ENCODE data around the gene AK2. TPM values are rescaled to one million over a fixed set of nuclear protein-coding genes. Genes with fewer than 3 reads are reported as not detected.

Gene AK2
- total and polyA plus RNA-seq, 2 donors (not counting 3 experiments of a cell fraction or from before 2014, with no cell fraction given), result 107 to 134 TPM

- H3K4me3 ChIP-seq (replicated peaks in 1 of 3; ENCODE audit: insufficient read depth in 1 of 3, low read depth in 1 of 3, low read length in 3 of 3), result no peak overlapping the region
- ChIA-PET CTCF (interaction anchor here (0.6 to 2.2 kb wide), 4 partner anchors 9 to 68 kb away, joined by 3 to 16 read pairs (median 4); no protein-coding TSS in a partner anchor), POLR2A (no interaction called here)
- no peak overlapping the region for H2AFZ ChIP-seq (ENCODE audit: low read depth, low read length)
- FAIRE-seq, result no peak
- DNase-seq (ENCODE audit: low read depth, low spot score), result no peak
- BruUV-seq (replicated peaks), result no TSS peak
- dilution Hi-C loops (cut with MboI; ENCODE audit: extremely low pct_ligation_motif_present, low sequenced_read_pairs), result loop anchor here (10.0 kb wide), 1 partner anchor 56 kb away; no protein-coding TSS in a partner anchor
- no peaks in the 10 kb centered on the region for H4K20me1 ChIP-seq (replicated peaks; ENCODE audit: control insufficient read depth, extremely low read depth, insufficient read depth, low read length)
- peaks cover 69% of the 10 kb centered on the region for H3K4me1 ChIP-seq (ENCODE audit: control insufficient read depth, extremely low read depth, insufficient read depth, low read length)
- no peaks in the 10 kb centered on the region for H3K79me2 ChIP-seq (ENCODE audit: control insufficient read depth, insufficient read depth, low read length)
- H3K4me2 ChIP-seq (ENCODE audit: insufficient read depth, low read length), result no peak overlapping the region
- TF ChIP-seq CTCF (IDR thresholded peaks at IDR 0.05; ENCODE audit: extremely low read depth in 1 of 2, insufficient read depth in 1 of 2, low read depth in 1 of 2, low read length in 2 of 2) (peak in 1 of 2 donors; percentile 19), GATA2 (IDR thresholded peaks at IDR 0.05; ENCODE audit: insufficient read depth, insufficient read length, low read depth, low read length) (no peak)
- intact Hi-C loops (cut with micrococcal nuclease), result no loop called here
- no peak overlapping the region for H3K9ac ChIP-seq (replicated peaks; ENCODE audit: extremely low read depth, insufficient read depth, low read length)
- H3K27me3 ChIP-seq (ENCODE audit: control insufficient read depth in 2 of 2, insufficient read depth in 2 of 2, low read length in 2 of 2), result no peaks in the 10 kb centered on the region
- no peaks in the 10 kb centered on the region for H3K9me3 ChIP-seq (replicated peaks; ENCODE audit: control insufficient read depth, insufficient read depth, low read length)
- H3K9me1 ChIP-seq (replicated peaks; ENCODE audit: control insufficient read depth, extremely low read depth, insufficient read depth, low read length), result no peaks in the 10 kb centered on the region
- H3K27ac ChIP-seq (ENCODE audit: insufficient read depth, low read depth, low read length), result no peak overlapping the region
- no peaks in the 10 kb centered on the region for H3K36me3 ChIP-seq (ENCODE audit: control insufficient read depth in 2 of 2, extremely low read depth in 1 of 2, insufficient read depth in 2 of 2, low read length in 2 of 2)
These were observed 35.4 kb downstream of the AK2 start for GRCh38 chr1:33001282-33001681.

GRCh38 chr1:33000427-33001026 is 36.2 kb downstream of the AK2 start:
- no peaks in the 10 kb centered on the region for H3K9me1 ChIP-seq (replicated peaks; ENCODE audit: control insufficient read depth, extremely low read depth, insufficient read depth, low read length)
- dilution Hi-C loops (cut with MboI; ENCODE audit: extremely low pct_ligation_motif_present, low sequenced_read_pairs) (loop anchor here (10.0 kb wide), 1 partner anchor 56 kb away; no protein-coding TSS in a partner anchor), intact Hi-C loops (cut with micrococcal nuclease) (no loop called here)
- H3K79me2 ChIP-seq (ENCODE audit: control insufficient read depth, insufficient read depth, low read length), result no peaks in the 10 kb centered on the region
- DNase-seq (ENCODE audit: low read depth, low spot score), result peak; percentile 29
- no peak for FAIRE-seq
- no peak overlapping the region for H3K4me3 ChIP-seq (replicated peaks in 1 of 3; ENCODE audit: insufficient read depth in 1 of 3, low read depth in 1 of 3, low read length in 3 of 3)
- ChIA-PET POLR2A (interaction anchor here (0.6 kb wide), 1 partner anchor 37 kb away, joined by 4 read pairs; no protein-coding TSS in a partner anchor), CTCF (interaction anchor here (0.6 to 2.2 kb wide), 5 partner anchors 8 to 67 kb away, joined by 3 to 16 read pairs (median 4); no protein-coding TSS in a partner anchor)
- H3K27me3 ChIP-seq (ENCODE audit: control insufficient read depth in 2 of 2, insufficient read depth in 2 of 2, low read length in 2 of 2), result no peaks in the 10 kb centered on the region
- no peaks in the 10 kb centered on the region for H3K36me3 ChIP-seq (ENCODE audit: control insufficient read depth in 2 of 2, extremely low read depth in 1 of 2, insufficient read depth in 2 of 2, low read length in 2 of 2)
- no peaks in the 10 kb centered on the region for H4K20me1 ChIP-seq (replicated peaks; ENCODE audit: control insufficient read depth, extremely low read depth, insufficient read depth, low read length)
- no TSS peak for BruUV-seq (replicated peaks)
- H3K4me1 ChIP-seq (ENCODE audit: control insufficient read depth, extremely low read depth, insufficient read depth, low read length), result peaks cover 61% of the 10 kb centered on the region
- no peak overlapping the region for H3K4me2 ChIP-seq (ENCODE audit: insufficient read depth, low read length)
- no peak overlapping the region for H2AFZ ChIP-seq (ENCODE audit: low read depth, low read length)
- H3K9ac ChIP-seq (replicated peaks; ENCODE audit: extremely low read depth, insufficient read depth, low read length), result no peak overlapping the region
- TF ChIP-seq POLR2AphosphoS5 (IDR thresholded peaks at IDR 0.05; ENCODE audit: insufficient read depth, low read depth, low read length) (no peak), MYC (IDR thresholded peaks at IDR 0.05; ENCODE audit: low read depth, low read length) (no peak), FOS (IDR thresholded peaks at IDR 0.05; ENCODE audit: borderline replicate concordance, insufficient read depth, low read length) (no peak), JUN (IDR thresholded peaks at IDR 0.05; ENCODE audit: borderline replicate concordance, insufficient read depth, insufficient read length, low read depth) (no peak), MAX (IDR thresholded peaks at IDR 0.05; ENCODE audit: insufficient read depth, insufficient read length) (no peak), GATA2 (IDR thresholded peaks at IDR 0.05; ENCODE audit: insufficient read depth, insufficient read length, low read depth, low read length) (no peak), CTCF (IDR thresholded peaks at IDR 0.05; ENCODE audit: extremely low read depth in 1 of 2, insufficient read depth in 1 of 2, low read depth in 1 of 2, low read length in 2 of 2) (no peak), POLR2A (IDR thresholded peaks at IDR 0.05; ENCODE audit: low read depth, low read length) (no peak), EZH2 (IDR thresholded peaks at IDR 0.05; ENCODE audit: borderline replicate concordance, low read depth, low read length, severe bottlenecking) (no peak)
- no peaks in the 10 kb centered on the region for H3K9me3 ChIP-seq (replicated peaks; ENCODE audit: control insufficient read depth, insufficient read depth, low read length)
- no peak overlapping the region for H3K27ac ChIP-seq (ENCODE audit: insufficient read depth, low read depth, low read length)
